ENCODE measurements around the gene TMEM131. TPM values are rescaled to one million over a fixed set of nuclear protein-coding genes. Genes with fewer than 3 reads are reported as not detected.

TMEM131 gene
- total RNA-seq, 8 experiments from 2014 or later, result 13.3 to 54.6 (median 20.2) TPM

DNA sequence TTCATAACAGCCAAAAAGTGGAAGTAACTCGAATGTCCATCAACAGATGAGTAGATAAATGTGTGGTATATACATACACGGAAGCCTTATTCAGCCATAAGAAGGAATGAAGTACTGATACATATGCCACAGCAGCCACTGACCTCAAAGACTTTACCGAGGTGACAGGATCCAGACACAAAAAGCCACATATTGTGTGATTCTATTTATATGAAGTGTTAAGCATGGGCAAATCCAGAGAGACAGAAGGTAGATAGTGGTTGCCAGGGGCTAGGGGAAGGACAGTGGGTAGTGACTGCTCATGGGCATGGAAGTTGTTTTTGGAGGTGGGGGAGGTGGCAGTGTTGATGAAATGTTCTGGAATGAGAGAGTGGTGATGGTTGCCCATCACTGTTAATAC lies 248.5 kb downstream of the TMEM131 start:
- Histone ChIP-seq H3K4me1 (replicated peaks in 1 of 2) (no peaks in the 10 kb centered on the region), H3K4me3 (no peak overlapping the region), H3K27ac (no peak overlapping the region)
- 86 to 100% (median 95%) methylated on average over 1 to 3 of the region's 3 CpGs; no CpG with 5 or more reads in 4 of the 10 experiments for WGBS, 10 experiments
- ATAC-seq (replicated peaks in 6 of 8), result no peak
- in situ Hi-C loops (cut with MboI; ENCODE audit: low pct_unique_long_range_greater_than_20kb in 2 of 9, low sequenced_read_pairs in 9 of 9, unreplicated experiment in 9 of 9), result loop anchor here in 1 of 9 experiments (25.0 kb wide), 1 partner anchor 640 kb away; no protein-coding TSS in a partner anchor

DNA sequence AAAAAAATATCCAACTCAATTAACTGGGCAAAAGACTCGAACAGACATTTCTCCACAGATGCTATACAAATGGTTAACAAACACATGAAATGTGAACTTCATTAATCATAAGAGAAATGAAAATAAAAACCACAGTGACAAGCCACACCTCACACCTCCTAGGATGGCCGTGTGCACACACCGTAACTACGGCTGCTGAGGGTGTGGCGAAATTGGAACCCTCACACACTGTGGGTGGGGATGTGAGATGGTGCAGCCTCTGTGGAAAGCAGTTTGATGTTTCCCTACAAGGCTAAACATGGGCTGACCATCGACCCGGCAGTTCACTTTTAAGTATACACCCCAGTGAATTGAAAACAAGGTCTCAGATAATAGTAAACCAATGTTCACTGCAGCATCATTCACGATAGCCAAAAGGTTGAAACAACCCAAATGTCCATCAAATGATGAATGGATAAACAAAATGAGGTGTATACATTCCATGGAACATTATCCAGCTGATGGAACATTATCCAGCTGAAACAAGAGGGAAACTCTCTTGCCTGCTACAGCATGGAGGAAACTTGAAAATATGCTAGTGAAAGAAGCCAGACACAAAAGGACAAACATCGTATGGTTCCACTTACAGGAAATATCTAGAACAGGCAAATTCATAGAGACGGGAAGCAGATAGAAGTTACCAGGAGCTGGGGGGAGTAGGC lies 250.1 kb downstream of the TMEM131 start:
- Histone ChIP-seq H3K4me3 (no peak overlapping the region), H3K27ac (no peak overlapping the region), H3K4me1 (replicated peaks in 1 of 2) (peaks cover 0 to 5% of the 10 kb centered on the region in 2 donors)
- peak in 2 of 8 experiments; percentile 57 to 76 for ATAC-seq (replicated peaks in 6 of 8)
- in situ Hi-C loops (cut with MboI; ENCODE audit: low pct_unique_long_range_greater_than_20kb in 2 of 9, low sequenced_read_pairs in 9 of 9, unreplicated experiment in 9 of 9), result loop anchor here in 1 of 9 experiments (25.0 kb wide), 1 partner anchor 642 kb away; no protein-coding TSS in a partner anchor
- WGBS, 10 experiments, result 18 to 100% (median 85%) methylated on average over 1 to 10 of the region's 10 CpGs

GRCh38 chr2:97743913-97744312 lies 251.8 kb downstream of the TMEM131 start:
- WGBS, 10 experiments, result 83 to 100% (median 98%) methylated on average over 1 to 6 of the region's 6 CpGs; no CpG with 5 or more reads in 2 of the 10 experiments
- no peak overlapping the region for H3K4me3 ChIP-seq
- H3K4me1 ChIP-seq (replicated peaks in 1 of 2), result peaks cover 0 to 6% of the 10 kb centered on the region in 2 donors
- no peak for ATAC-seq (replicated peaks in 6 of 8)
- no peak overlapping the region for H3K27ac ChIP-seq
- in situ Hi-C loops (cut with MboI; ENCODE audit: low pct_unique_long_range_greater_than_20kb in 2 of 9, low sequenced_read_pairs in 9 of 9, unreplicated experiment in 9 of 9), result loop anchor here in 1 of 9 experiments (25.0 kb wide), 1 partner anchor 643 kb away; no protein-coding TSS in a partner anchor

- 20 to 100% (median 89%) methylated on average over 1 to 4 of the region's 4 CpGs; no CpG with 5 or more reads in 4 of the 10 experiments for WGBS, 10 experiments
- Histone ChIP-seq H3K4me3 (no peak overlapping the region), H3K4me1 (replicated peaks in 1 of 2) (peaks cover 0 to 6% of the 10 kb centered on the region in 2 donors), H3K27ac (no peak overlapping the region)
- peak in 1 of 8 experiments; percentile 17 for ATAC-seq (replicated peaks in 6 of 8)
- in situ Hi-C loops (cut with MboI; ENCODE audit: low pct_unique_long_range_greater_than_20kb in 2 of 9, low sequenced_read_pairs in 9 of 9, unreplicated experiment in 9 of 9), result loop anchor here in 1 of 9 experiments (25.0 kb wide), 1 partner anchor 645 kb away; no protein-coding TSS in a partner anchor
These were observed 253.3 kb downstream of the TMEM131 start for GRCh38 chr2:97742381-97742847.

GRCh38 chr2:97741686-97742085 lies 254.1 kb downstream of the TMEM131 start:
- no peak overlapping the region for H3K4me3 ChIP-seq
- in situ Hi-C loops (cut with MboI; ENCODE audit: low pct_unique_long_range_greater_than_20kb in 2 of 9, low sequenced_read_pairs in 9 of 9, unreplicated experiment in 9 of 9), result loop anchor here in 1 of 9 experiments (25.0 kb wide), 1 partner anchor 646 kb away; no protein-coding TSS in a partner anchor
- H3K27ac ChIP-seq, result peak overlapping the region; percentile 44 to 65
- WGBS, 10 experiments, result 67 to 100% (median 91%) methylated on average over 1 to 2 of the region's 4 CpGs; no CpG with 5 or more reads in 7 of the 10 experiments
- ATAC-seq (replicated peaks in 6 of 8), result no peak
- H3K4me1 ChIP-seq (replicated peaks in 1 of 2), result peaks cover 0 to 6% of the 10 kb centered on the region in 2 donors

- in situ Hi-C loops (cut with MboI; ENCODE audit: low pct_unique_long_range_greater_than_20kb in 2 of 9, low sequenced_read_pairs in 9 of 9, unreplicated experiment in 9 of 9), result loop anchor here in 1 of 9 experiments (25.0 kb wide), 1 partner anchor 646 kb away; no protein-coding TSS in a partner anchor
- WGBS, 10 experiments, result no CpG with 5 or more reads among the region's 20 CpGs
These were observed 254.5 kb downstream of the TMEM131 start for GRCh38 chr2:97741251-97741650.

GRCh38 chr2:97740590-97741182 lies 255.1 kb downstream of the TMEM131 start:
- in situ Hi-C loops (cut with MboI; ENCODE audit: low pct_unique_long_range_greater_than_20kb in 2 of 9, low sequenced_read_pairs in 9 of 9, unreplicated experiment in 9 of 9), result loop anchor here in 1 of 9 experiments (25.0 kb wide), 1 partner anchor 647 kb away; no protein-coding TSS in a partner anchor
- peak overlapping the region in 1 of 2 donors; percentile 65 for H3K27ac ChIP-seq
- WGBS, 10 experiments, result 20 to 60% (median 40%) methylated on average over 1 to 19 of the region's 19 CpGs; no CpG with 5 or more reads in 1 of the 10 experiments

More at GRCh38 chr2:97741251-97741650, 254.5 kb downstream of the TMEM131 start:
- H3K4me1 ChIP-seq (replicated peaks in 1 of 2), result peaks cover 0 to 6% of the 10 kb centered on the region in 2 donors
- H3K4me3 ChIP-seq, result no peak overlapping the region
- no peak for ATAC-seq (replicated peaks in 6 of 8)
- peak overlapping the region; percentile 44 to 65 for H3K27ac ChIP-seq

DNA sequence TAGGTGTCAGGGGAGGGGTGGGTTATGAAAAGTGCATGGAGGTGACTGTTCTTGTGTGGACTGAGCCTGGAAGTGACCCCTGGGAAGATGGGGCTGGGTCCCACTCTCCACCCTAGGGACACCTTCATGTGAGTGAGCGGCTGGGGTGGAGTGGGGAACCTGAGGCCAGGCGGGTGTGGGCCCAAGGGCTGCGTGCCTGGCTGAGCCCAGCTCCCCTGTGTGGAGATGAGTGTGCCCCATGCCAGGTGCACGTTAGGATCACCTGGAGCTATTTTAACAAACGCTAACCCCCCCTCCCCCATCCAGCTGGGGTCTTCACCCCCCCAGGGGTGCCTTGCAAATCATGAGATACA lies 255.9 kb downstream of the TMEM131 start:
- H3K27ac ChIP-seq, result no peak overlapping the region
- 60 to 100% methylated on average over 1 to 2 of the region's 5 CpGs; no CpG with 5 or more reads in 8 of the 10 experiments for WGBS, 10 experiments
- H3K4me1 ChIP-seq (replicated peaks in 1 of 2), result peaks cover 0 to 6% of the 10 kb centered on the region in 2 donors
- in situ Hi-C loops (cut with MboI; ENCODE audit: low pct_unique_long_range_greater_than_20kb in 2 of 9, low sequenced_read_pairs in 9 of 9, unreplicated experiment in 9 of 9), result loop anchor here in 1 of 9 experiments (25.0 kb wide), 1 partner anchor 647 kb away; no protein-coding TSS in a partner anchor
- no peak overlapping the region for H3K4me3 ChIP-seq
- no peak for ATAC-seq (replicated peaks in 6 of 8)

More at GRCh38 chr2:97740590-97741182, 255.1 kb downstream of the TMEM131 start:
- peaks cover 0 to 6% of the 10 kb centered on the region in 2 donors for H3K4me1 ChIP-seq (replicated peaks in 1 of 2)
- no peak overlapping the region for H3K4me3 ChIP-seq
- peak; percentile 18 to 61 (median 46) for ATAC-seq (replicated peaks in 6 of 8)

DNA sequence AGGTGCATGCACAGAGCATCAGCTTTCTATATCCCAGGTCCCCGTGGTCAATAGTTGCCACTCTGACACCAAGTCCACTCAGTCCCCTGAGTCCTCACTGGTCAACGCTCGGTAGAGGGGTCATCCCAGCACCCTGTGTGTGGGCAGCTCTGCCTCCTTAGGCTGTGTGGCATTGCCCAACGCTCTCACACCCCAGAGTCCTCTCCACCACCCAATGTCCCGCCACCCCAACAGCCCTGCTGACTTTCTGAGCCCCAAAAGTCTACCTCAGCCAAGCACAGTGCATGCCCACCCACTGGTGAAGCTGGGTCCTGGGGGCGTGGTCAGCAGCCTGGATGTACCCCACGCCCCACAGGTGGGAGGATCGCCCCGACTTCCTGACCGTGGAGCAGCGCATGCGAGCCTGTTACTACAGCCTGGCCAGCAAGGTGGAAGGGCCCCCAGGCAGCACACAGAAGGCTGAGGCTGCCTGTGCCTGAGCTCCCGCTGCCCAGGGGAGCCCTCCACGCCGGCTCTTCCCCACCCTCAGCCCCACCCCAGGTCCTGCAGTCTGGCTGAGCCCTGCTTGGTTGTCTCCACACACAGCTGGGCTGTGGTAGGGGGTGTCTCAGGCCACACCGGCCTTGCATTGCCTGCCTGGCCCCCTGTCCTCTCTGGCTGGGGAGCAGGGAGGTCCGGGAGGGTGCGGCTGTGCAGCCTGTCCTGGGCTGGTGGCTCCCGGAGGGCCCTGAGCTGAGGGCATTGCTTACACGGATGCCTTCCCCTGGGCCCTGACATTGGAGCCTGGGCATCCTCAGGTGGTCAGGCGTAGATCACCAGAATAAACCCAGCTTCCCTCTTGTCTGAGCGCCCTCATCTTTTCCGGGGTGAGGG lies 256.5 kb downstream of the TMEM131 start:
- ATAC-seq (replicated peaks in 6 of 8), result peak in 1 of 8 experiments; percentile 7
- WGBS, 10 experiments, result 40 to 93% (median 88%) methylated on average over 1 to 10 of the region's 23 CpGs; no CpG with 5 or more reads in 3 of the 10 experiments

DNA sequence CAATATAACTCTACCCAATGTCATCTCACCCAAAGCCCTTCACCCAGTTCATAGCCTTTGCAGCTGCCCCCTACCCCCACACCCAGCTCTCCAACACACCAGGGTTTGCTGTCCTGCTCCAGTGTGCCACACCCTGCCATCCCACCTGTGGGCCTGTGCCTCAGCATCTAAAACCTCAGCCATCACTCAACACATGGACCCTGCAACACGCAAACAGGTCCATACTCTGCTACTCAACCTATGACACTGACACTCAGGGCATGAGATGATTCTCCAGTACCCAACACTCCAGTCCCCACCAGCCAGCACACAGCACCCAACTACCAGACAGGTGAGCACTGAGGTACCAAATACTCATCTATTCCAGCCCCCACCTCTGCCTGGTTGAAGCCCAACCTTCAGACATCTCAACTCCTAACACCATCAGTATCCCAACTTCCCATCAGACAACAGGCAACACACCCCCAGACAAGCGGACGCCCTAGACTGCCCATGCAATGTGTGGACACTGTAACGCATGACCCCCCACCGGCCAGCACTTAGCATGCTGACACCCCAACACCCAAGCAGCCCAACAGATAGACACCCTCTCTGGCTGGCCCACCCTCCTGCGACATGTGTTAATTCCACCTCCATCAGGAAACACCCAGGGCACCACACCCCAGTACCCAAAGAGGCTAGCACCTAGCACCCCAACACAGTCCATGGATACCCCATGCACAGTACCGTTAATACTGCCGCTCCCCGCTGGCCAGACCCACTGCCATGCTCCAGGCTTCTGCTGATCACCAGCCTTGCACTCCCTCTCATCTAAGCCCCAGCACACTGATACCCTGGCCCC lies 257.3 kb downstream of the TMEM131 start:
- H3K27ac ChIP-seq, result no peak overlapping the region
- no peak overlapping the region for H3K4me3 ChIP-seq
- ATAC-seq (replicated peaks in 6 of 8), result peak in 1 of 8 experiments; percentile 6
- in situ Hi-C loops (cut with MboI; ENCODE audit: low pct_unique_long_range_greater_than_20kb in 2 of 9, low sequenced_read_pairs in 9 of 9, unreplicated experiment in 9 of 9), result loop anchor here in 1 of 9 experiments (25.0 kb wide), 1 partner anchor 649 kb away; no protein-coding TSS in a partner anchor
- peaks cover 0 to 6% of the 10 kb centered on the region in 2 donors for H3K4me1 ChIP-seq (replicated peaks in 1 of 2)
- WGBS, 10 experiments, result 86 to 100% (median 97%) methylated on average over 1 to 6 of the region's 9 CpGs; no CpG with 5 or more reads in 3 of the 10 experiments

More for the DNA sequence above, 256.5 kb downstream of the TMEM131 start:
- in situ Hi-C loops (cut with MboI; ENCODE audit: low pct_unique_long_range_greater_than_20kb in 2 of 9, low sequenced_read_pairs in 9 of 9, unreplicated experiment in 9 of 9), result loop anchor here in 1 of 9 experiments (25.0 kb wide), 1 partner anchor 648 kb away; no protein-coding TSS in a partner anchor
- Histone ChIP-seq H3K27ac (no peak overlapping the region), H3K4me1 (replicated peaks in 1 of 2) (peaks cover 0 to 6% of the 10 kb centered on the region in 2 donors), H3K4me3 (no peak overlapping the region)

DNA sequence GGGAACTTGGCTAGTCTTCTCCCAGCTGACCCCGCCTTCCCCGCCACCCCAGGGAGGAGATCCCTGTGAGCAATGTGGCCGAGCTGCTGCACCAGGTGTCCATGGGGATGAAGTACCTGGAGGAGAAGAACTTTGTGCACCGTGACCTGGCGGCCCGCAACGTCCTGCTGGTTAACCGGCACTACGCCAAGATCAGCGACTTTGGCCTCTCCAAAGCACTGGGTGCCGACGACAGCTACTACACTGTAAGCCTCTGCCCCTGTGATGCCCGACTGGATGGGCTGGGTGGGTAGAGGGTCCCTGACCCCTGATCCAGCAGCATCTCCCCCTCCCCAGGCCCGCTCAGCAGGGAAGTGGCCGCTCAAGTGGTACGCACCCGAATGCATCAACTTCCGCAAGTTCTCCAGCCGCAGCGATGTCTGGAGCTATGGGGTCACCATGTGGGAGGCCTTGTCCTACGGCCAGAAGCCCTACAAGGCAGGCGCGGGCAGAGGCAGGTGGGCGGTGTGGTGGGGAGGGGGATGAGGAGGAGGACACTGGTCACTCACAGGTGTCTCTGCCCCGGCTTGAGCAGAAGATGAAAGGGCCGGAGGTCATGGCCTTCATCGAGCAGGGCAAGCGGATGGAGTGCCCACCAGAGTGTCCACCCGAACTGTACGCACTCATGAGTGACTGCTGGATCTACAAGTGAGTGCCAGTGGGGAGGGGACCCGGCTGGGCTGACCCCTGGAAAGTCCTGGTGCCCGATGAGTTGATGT lies 258.1 kb downstream of the TMEM131 start:
- Histone ChIP-seq H3K27ac (no peak overlapping the region), H3K4me1 (replicated peaks in 1 of 2) (peaks cover 0 to 6% of the 10 kb centered on the region in 2 donors), H3K4me3 (no peak overlapping the region)
- ATAC-seq (replicated peaks in 6 of 8), result no peak
- in situ Hi-C loops (cut with MboI; ENCODE audit: low pct_unique_long_range_greater_than_20kb in 2 of 9, low sequenced_read_pairs in 9 of 9, unreplicated experiment in 9 of 9), result loop anchor here in 1 of 9 experiments (25.0 kb wide), 1 partner anchor 650 kb away; no protein-coding TSS in a partner anchor
- 70 to 100% methylated on average over 1 to 4 of the region's 32 CpGs; no CpG with 5 or more reads in 8 of the 10 experiments for WGBS, 10 experiments
